NCI-H2227 (cell line): ENCODE results near the gene PAX5.

ENCODE experiments used
- DNase-seq: peaks from one replicate; lab custom pipeline; 2025; ENCODE audit not compliant: unreplicated experiment; lab: John Stamatoyannopoulos, UW

PAX5 gene

DNA sequence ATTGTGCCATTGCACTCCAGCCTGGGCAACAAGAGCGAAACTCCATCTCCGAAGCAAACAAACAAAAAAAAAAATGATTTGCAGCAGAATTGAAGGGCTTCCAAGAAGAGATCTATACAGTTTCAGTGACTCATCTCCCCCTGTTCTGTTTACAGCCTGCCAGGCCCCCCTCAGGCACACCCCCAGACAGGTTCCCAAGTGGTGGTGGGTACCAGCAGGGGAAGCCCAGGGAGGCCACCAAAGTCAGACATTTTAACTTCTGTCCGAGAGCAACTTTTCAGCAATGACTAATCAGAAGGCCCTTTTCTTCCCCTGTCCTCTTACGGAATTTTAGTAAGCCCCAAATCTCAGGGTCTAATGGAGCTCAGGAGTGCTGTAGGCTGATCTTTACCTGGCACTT lies 98.7 kb downstream of the PAX5 start:
- DNase-seq, result no peak

DNA sequence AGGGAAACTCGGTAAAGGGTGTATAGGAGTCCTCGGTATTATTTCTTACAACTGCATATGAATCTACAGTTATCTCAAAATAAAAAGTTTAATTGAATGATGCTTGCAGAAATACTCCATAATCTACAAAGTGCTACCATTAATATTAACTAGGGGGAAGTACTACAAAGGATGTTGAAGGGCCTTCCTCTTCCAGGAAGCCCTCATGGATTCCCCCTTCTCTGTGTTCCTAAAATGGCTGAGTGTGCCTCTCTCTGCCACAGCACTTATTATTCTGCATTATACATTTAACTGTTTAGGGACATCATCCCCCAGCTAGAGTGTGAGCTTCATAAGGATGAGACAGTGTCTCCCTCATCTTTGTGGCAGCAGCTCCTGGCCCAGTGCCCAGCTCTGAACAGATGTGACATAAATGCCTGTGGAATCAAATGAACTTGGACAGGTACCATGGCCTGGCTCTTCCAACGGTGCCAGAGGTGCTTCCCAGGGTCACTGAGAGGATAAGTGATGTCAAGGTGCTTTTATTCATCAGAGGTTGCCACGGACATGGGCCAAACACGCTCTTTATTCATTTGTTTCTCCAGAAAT lies 99.5 kb downstream of the PAX5 start:
- no peak for DNase-seq

DNA sequence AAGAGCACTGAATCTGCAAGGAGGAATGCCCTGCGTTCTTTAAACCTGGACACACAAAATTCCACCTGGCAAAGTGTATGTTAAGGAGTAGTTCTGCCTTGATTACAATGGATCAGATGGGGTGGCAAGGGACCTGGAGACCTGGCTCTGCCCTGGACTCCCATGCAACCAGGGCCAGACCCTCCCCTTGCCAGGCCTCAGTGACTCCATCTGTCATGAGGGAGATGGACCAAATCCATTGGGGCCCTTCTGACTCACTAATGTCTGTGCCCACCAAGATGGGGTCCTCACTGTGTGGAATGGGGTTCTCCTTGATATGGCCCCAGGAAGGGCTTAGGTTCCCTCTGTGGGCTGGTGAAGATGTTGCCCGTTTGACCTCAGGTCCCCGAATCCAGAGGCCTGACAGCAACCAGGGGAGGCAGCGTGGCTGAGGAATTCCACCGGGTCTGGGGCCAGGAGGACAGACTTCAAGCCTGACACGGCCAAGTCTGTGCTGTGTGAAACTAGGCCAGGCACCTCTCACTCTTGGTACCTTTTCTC lies 100.3 kb downstream of the PAX5 start:
- DNase-seq, result no peak

DNA sequence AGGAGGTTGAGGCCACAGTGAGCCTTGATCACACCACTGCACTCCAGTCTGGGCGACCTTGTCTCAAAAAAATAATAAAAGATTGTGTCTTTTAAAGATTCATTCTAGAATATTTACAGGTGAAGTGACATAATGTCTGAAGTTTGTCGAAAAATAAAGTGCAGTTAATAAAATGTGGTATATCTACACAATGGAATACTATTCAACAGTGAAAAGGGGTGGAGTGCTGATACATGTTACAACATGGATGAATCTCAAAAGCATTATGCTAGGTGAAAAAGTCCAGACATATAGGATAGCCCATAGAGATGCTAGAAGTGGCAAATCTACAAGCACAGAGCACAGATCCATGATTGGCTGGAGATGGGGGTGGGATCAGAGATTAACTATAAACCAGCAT lies 101.9 kb downstream of the PAX5 start:
- DNase-seq, result no peak

DNA sequence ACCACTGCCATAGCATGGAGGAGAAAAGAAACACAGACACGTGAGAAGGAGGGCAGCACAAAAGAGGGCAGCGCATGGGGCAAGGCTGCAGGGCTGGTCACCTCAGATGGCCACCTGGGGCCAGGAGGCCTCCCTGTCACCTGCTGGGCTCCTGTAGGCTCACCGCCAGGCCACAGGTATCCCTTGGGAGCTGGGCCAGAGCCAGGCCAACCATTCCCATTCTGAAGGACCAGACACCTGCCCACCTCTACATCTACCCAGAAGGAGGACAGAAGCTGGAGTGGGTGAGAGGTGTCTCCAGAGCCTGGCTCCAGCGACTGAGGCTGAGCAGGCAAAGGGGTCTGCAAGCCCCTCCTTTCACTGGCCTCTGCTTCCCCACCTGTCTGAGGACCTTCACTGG lies 103.1 kb downstream of the PAX5 start:
- DNase-seq, result no peak

DNA sequence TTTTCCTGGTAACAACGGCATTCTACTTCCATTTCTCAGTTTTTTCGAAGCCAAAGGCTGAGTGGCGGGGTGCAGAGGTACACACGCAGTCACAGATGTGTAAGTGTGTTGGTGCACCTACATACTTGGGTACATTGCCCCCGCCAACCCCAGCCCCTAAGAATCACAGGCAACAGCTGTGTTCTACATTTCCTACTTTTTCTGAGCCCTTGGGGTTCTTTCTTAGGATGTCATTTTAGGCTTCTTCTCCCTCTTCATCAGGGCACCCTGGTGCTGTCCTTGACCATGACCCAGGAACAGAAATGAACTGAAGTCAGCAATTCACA lies 104.8 kb downstream of the PAX5 start:
- no peak for DNase-seq

DNA sequence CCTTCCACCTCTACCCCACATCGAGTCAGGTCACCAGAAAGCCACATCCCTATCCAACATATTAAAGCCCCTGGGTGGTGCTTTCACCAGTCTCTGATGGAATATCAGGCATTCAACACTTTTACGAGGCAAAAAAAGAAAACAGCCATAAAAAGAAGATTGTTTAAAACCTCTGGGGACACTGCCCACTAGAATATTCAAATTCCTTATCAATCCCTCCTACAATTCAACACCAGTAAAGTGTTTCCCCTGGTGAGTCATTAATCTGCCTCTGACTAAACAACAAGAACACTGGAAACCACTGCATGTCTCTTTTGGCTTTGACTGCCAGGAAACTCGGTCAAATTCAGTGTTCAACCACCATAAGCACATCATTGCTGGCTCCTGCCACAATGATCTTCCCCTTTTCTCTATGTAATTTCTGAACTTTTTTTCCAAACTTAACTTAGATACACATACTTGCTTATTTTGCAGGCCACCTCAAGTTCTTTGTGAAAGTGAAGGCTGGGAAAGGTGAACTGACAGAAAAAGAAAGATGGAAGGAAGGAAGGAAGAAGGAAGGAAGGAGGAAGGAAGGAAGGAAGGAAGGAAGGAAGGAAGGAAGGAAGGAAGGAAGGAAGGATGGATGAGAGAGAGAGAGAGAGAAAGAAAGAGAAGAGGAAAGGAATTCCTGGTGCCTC lies 105.3 kb downstream of the PAX5 start:
- no peak for DNase-seq

DNA sequence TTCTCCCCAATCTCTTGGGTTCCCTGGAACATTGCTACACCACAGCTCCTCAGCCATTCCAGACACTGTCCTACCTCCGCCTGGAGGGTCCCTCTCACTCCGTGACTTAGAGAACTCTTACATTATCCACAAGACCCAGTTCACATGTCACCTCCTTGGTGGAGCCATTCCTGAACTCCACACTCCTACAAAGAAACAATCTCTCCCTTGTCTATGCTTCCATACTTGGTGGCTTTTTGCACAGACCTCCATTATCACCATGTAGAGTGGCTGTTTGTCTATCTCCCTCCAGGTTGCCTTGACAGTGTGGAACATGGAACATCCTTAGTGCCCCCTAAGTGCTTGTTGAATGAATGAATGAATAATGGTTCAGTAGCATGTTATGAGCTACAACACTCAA lies 105.9 kb downstream of the PAX5 start:
- DNase-seq, result no peak

DNA sequence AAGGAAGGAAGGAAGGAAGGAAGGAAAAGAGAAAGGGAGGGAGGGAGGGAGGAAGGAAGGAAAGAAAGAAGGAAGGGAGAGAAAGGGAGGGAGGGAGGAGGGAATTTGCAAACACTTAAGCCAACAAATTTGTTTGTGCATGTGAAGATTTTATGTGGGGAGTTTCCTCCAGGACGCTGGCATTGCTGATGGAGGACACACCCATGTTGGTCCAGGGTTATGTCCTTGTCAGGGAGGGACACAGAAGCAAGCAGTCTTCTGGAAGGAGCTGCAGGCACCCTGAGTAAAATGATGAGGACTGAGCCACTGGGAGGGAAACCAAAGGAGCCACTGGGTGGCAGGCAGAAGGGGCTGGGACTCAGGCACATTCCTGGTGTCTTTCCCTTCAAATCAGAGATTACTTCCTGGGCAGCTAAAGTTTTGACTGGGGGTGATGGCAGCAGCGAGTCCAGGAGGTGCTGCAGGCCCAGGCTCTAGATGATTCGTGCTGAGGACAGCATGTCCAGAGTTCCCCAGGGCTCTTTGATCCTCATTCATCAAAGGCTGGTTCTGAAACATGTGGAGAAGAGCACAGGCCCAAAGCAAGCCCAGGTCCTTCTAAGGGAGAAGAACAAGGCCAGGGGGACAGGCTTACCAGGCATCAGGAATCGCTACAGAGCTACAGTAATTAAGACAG lies 109.2 kb downstream of the PAX5 start:
- DNase-seq, result no peak

DNA sequence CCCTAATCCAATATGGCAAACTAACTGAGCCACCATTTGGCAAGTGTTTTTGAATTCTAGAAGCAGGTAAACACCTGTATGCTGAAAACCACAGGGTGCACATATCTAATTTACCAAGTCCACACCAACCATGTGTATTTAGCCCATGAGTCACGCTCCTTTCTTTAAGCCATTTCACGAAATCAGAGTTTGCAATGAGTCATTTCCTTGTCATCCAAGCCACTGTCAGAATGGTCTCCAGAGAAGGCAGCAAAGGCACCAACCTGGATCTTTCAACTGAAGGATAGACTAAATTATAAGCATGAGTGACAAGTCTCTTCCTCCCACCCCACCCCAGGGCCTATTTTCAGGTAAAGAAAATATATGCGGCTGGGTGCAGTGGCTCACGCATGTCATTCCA lies 110.0 kb downstream of the PAX5 start:
- no peak for DNase-seq

DNA sequence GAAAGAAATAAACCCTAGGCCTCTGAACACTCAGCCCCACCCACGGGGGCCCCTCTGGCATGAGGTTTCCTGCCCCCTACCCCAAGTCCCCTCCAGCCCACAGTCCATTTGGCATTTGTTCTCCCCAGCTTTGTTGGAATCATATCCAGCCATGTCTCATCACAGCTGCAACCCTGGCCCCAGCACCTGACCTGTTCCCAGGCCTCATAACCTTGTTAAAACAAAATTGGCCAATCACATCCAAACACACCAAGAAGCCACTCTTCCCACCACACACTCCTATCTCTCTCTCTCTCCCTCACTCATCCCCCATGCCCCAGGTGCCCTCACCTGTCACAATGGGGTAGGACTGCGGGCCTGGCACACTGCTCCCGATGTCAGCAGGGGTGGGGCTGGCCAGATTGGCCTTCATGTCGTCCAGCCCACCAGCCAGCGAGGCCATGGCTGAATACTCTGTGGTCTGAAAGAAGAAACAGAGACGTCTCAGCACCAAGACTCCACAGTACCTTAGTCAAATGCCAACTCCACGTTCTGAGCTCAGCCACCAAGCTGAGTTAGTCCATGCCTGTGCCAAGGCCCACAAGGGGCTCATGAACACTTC lies 110.9 kb downstream of the PAX5 start:
- DNase-seq, result no peak

DNA sequence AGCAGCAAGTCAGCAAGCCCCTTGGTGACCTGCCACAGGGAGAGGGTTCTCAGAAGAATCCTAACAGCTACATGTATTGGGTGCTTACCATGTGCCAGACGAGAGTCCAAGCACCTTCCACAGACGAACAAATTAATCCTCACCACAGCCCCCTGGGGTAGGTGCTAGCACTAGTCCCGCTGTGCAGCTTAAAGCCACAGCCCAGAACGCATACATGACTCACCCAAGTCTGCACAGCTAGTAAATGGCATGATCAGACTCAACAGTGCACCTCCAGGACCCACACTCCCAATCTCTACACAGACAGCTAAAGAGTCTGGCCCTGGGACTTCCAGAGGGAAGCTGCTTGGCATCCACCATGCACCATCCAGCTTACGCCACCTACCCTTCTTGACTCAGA lies 111.5 kb downstream of the PAX5 start:
- DNase-seq, result no peak

DNA sequence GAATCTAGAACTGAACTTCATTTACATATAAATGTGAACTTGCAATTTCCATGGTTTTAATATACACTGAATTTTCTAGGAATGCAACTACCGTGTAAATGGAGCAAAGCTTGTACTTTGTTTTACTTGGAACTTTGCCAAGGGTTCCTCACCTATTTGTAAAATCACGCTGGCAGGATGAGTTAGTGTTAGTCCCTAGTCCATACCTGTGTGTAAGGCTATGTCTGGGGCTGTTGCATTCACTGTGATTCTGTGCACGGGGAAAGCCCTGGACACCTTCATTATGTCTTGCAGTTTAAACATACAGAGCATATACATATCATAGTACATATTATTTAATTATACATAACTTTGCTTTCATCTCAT lies 119.9 kb downstream of the PAX5 start:
- DNase-seq, result no peak

DNA sequence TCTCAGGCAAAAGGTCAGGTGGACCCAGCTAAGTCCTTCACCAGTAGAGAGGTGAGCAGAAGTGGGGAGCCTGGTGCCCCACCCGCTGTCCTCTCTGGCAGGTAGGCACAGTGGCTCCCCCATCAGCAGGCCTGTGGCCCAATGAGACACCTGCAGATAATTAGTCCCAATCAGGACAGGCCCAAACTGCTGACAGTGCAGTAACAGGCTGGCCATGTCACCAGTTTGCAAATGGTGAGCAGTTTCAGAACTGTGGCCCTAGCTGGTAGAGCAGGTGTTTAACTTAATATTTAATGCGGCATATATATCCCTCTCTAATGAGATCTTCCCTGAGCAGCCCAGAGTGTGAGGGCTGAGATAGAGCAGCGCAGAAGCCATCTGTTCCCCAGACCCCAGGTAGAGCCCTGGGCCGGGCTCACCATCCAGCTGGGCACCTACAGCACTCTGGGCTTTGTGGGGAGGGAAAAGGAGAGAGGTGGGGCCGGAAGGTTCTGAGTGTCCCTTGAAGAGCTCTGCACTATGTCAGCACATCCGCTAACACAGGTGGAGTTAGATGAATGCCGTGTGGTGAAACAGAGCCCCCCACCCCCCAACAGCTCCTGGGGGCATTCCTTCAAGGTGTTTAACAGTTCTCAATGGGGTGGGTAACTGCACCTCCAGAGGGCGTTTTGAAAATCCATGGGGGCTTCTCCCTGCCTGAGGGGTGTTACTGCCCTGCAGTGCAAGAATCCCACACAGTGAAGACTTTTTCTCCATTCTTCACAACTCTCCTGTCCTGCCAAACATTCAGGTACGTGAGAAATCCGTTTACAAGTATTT lies 120.5 kb downstream of the PAX5 start:
- DNase-seq, result no peak

DNA sequence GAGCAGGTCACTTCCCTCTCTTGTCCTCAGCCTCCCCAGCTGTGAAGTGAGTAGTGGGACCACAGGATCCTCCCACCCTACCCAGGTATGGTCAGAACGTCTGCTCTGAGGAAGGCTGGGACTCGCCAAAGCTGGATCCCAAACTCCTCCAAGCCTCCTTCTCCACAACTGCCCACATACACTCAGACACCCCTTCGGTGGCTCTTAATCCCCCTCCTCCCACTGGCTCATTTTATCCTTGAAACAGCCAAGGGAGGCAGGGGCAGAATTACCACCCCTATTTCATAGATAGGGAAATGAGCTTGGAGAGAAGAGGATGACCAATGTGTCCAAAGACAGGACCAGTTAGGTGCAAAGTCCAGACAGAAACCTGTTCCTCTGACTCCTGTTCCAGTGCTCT lies 121.4 kb downstream of the PAX5 start:
- DNase-seq, result no peak

DNA sequence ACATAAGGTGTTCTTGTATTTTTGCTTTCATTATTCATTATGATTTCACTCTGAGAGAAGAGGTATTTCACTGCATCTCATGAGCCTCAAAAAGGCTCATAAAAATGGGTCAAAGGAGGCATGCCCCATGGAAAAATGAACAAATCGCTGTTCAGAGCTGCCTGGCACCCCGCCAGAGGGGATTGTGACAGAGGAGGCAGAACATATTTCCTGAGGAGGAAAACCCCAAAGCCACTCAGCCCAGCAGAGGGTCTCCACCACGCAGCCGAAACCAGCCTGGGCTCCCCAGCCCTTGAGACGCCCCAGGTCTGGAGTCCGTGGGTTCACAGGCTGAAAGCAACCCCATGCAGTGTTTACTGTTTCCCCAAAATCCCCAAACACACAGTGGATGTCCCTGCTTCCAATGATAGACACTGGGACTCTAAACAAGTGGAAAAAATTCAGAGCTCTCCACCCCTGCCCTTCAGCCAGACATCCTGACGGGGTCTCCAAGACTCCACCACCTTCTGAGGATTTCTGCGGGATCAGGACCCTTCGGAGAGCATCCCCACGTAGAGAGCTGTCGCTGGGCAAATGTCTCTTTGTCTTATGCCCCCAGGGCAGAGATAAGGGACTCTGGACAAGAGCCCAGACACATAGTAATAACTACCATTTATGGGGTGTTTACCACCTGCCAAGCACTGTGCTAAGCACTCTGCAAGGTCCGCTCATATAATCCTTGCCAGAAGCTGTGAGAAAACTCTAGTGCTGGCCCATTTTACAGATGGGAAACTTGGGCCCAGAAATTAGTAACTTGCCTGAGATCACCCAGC lies 122.3 kb downstream of the PAX5 start:
- DNase-seq, result no peak

DNA sequence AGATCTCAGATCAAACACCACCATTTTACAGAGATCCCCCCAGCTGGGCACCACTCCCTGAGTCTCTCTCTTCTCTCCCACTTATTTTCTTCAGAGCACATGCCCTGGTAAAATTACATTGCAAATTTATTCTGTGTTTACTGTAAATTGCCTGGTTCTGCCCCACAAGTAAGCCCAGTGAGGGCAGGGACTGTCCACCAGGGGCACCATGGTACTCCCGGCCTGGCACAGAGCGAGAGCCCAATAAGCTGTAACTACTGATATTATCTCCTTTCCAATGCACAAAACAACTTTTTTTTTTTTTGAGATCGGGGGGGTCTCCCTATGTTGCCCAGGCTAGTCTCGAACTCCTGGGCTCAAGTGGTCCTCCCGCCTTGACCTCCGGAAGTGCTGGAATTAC lies 123.0 kb downstream of the PAX5 start:
- no peak for DNase-seq

DNA sequence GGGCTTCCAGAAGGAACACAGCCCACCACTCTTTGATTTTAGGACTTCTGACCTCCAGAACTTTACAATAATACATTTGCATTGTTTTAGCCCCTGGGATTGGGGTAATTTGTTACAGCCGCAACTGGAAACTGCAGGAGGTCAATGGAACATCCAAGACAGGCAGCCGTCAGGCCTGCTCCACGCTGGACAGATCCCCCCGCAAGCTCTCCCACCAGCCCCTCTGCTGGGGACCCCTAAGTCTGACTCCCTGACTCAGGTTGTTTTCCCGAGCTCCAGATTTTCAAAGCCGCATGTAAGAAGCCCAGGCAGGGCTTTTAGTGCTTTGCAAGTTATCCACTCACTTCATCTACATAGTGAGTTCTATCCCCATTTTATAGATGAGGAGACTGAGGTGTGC lies 127.6 kb downstream of the PAX5 start:
- DNase-seq, result no peak

DNA sequence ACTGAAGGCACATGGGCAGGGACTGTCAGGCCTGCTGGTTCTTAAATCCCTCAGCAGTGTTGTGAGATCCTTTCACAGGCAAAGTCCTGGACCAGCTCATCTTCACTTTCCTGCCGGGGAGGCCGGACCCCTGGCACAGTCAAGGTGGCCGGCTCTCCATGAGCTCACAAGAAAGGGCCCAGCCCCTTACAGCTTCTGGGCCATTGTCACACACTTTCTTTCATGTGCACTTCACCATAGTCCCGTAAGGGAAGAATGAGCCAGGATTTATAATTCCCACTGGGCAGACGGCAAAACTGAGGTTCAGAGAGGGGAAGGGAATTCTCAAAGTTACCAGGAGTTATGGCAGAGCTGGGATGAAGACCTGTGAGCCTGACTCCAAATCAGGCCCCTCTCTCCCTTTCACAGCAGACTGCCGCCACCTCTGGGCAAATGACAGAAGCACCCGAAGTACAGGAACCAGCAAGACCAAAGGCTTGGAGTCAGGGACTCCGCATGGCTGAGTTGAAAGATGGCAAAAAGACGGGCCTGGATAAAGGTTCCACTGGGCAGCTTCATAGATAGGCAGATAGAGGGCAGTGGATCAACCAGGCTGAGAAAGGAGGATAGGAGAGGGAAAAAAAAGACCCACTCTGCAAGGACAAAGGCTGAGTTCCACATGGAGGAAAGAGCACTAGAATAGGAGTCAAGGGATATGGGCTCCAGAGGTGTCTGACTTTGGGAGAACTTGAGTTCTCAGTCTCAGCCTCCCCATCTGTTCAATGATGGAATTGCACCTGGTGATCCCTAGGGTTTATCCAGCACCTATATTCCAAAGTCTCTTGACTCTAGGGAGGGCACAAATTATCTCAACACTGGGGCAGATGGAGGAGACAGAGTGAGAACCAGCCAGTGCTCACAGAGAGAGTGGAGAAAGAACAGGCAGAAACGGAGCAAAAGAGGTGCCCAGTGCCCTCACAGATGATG lies 128.7 kb downstream of the PAX5 start:
- DNase-seq, result no peak
